ENCODE data around the gene DDOST. TPM values are rescaled to one million over a fixed set of nuclear protein-coding genes. Genes with fewer than 3 reads are reported as not detected.

DDOST gene
- total RNA-seq, 2 experiments from 2014 or later = 96.1 to 101 TPM

- no peaks in the 10 kb centered on the region for H3K4me1 Mint-ChIP-seq (ENCODE audit: low read depth)
- TF ChIP-seq, protein P1, sequence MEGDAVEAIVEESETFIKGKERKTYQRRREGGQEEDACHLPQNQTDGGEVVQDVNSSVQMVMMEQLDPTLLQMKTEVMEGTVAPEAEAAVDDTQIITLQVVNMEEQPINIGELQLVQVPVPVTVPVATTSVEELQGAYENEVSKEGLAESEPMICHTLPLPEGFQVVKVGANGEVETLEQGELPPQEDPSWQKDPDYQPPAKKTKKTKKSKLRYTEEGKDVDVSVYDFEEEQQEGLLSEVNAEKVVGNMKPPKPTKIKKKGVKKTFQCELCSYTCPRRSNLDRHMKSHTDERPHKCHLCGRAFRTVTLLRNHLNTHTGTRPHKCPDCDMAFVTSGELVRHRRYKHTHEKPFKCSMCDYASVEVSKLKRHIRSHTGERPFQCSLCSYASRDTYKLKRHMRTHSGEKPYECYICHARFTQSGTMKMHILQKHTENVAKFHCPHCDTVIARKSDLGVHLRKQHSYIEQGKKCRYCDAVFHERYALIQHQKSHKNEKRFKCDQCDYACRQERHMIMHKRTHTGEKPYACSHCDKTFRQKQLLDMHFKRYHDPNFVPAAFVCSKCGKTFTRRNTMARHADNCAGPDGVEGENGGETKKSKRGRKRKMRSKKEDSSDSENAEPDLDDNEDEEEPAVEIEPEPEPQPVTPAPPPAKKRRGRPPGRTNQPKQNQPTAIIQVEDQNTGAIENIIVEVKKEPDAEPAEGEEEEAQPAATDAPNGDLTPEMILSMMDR (IDR thresholded peaks at IDR 0.05) = no peak
These were observed 34.6 kb downstream of the DDOST start for GRCh38 chr1:20626524-20626923.

GRCh38 chr1:20626098-20626427 is 35.1 kb downstream of the DDOST start:
- no peaks in the 10 kb centered on the region for H3K4me1 Mint-ChIP-seq (ENCODE audit: low read depth)
- H3K36me3 ChIP-seq (ENCODE audit: insufficient read depth, low read length) = no peaks in the 10 kb centered on the region
- intact Hi-C loops (cut with DNase I, micrococcal nuclease) = no loop called here
- TF ChIP-seq, protein P1 (IDR thresholded peaks at IDR 0.05) = no peak
- no peak overlapping the region for H3K27ac Mint-ChIP-seq
- H3K36me3 Mint-ChIP-seq (ENCODE audit: low read depth) = no peaks in the 10 kb centered on the region
- H3K4me3 Mint-ChIP-seq = no peak overlapping the region
- no peaks in the 10 kb centered on the region for H3K9me3 Mint-ChIP-seq
- DNase-seq (no peak), ATAC-seq (ENCODE audit: poor library complexity) (no peak)
- H3K27ac ChIP-seq (ENCODE audit: low read depth in 1 of 2, low read length in 2 of 2) = no peak overlapping the region
- H3K4me1 ChIP-seq (ENCODE audit: insufficient read depth, low read length) = no peaks in the 10 kb centered on the region
- peaks cover 33% of the 10 kb centered on the region for H3K27me3 Mint-ChIP-seq
- H3K9me3 ChIP-seq (ENCODE audit: control insufficient read depth in 1 of 2, insufficient read depth in 1 of 2, low read length in 2 of 2) = no peaks in the 10 kb centered on the region
- H3K4me3 ChIP-seq (ENCODE audit: low read length) = no peak overlapping the region
- peaks cover 0 to under 1% of the 10 kb centered on the region in 2 experiments for H3K27me3 ChIP-seq (ENCODE audit: control insufficient read depth in 1 of 2, insufficient read depth in 2 of 2, low read length in 2 of 2)
- ChIA-PET POLR2A (no interaction called here), CTCF (interaction anchor here (0.6 kb wide), 1 partner anchor 78 kb away, joined by 3 read pairs; no protein-coding TSS in a partner anchor)

More at GRCh38 chr1:20626524-20626923, 34.6 kb downstream of the DDOST start:
- peaks cover 33% of the 10 kb centered on the region for H3K27me3 Mint-ChIP-seq
- ChIA-PET CTCF (no interaction called here), POLR2A (no interaction called here)
- intact Hi-C loops (cut with DNase I, micrococcal nuclease) = no loop called here
- no peak overlapping the region for H3K27ac ChIP-seq (ENCODE audit: low read depth in 1 of 2, low read length in 2 of 2)
- ATAC-seq (ENCODE audit: poor library complexity) (no peak), DNase-seq (no peak)
- H3K4me3 ChIP-seq (ENCODE audit: low read length) = no peak overlapping the region
- no peaks in the 10 kb centered on the region for H3K4me1 ChIP-seq (ENCODE audit: insufficient read depth, low read length)
- H3K4me3 Mint-ChIP-seq = no peak overlapping the region
- no peaks in the 10 kb centered on the region for H3K9me3 Mint-ChIP-seq
- H3K36me3 ChIP-seq (ENCODE audit: insufficient read depth, low read length) = no peaks in the 10 kb centered on the region
- H3K27ac Mint-ChIP-seq = no peak overlapping the region
- H3K9me3 ChIP-seq (ENCODE audit: control insufficient read depth in 1 of 2, insufficient read depth in 1 of 2, low read length in 2 of 2) = no peaks in the 10 kb centered on the region
- no peaks in the 10 kb centered on the region for H3K36me3 Mint-ChIP-seq (ENCODE audit: low read depth)
- peaks cover 0 to 3% of the 10 kb centered on the region in 2 experiments for H3K27me3 ChIP-seq (ENCODE audit: control insufficient read depth in 1 of 2, insufficient read depth in 2 of 2, low read length in 2 of 2)

- CTCF ChIA-PET = interaction anchor here (0.6 kb wide), 1 partner anchor 78 kb away, joined by 3 read pairs; no protein-coding TSS in a partner anchor
- no peak overlapping the region for H3K27ac Mint-ChIP-seq
- H3K9me3 Mint-ChIP-seq = no peaks in the 10 kb centered on the region
- no peak overlapping the region for H3K4me3 Mint-ChIP-seq
- ATAC-seq (ENCODE audit: poor library complexity) (no peak), DNase-seq (no peak)
- intact Hi-C loops (cut with DNase I, micrococcal nuclease) = no loop called here
- H3K27ac ChIP-seq (ENCODE audit: low read depth in 1 of 2, low read length in 2 of 2) = no peak overlapping the region
- H3K4me1 Mint-ChIP-seq (ENCODE audit: low read depth) = no peaks in the 10 kb centered on the region
- TF ChIP-seq, protein P1 (IDR thresholded peaks at IDR 0.05) = no peak
- POLR2A ChIA-PET = no interaction called here
- H3K4me1 ChIP-seq (ENCODE audit: insufficient read depth, low read length) = no peaks in the 10 kb centered on the region
- no peaks in the 10 kb centered on the region for H3K27me3 ChIP-seq (ENCODE audit: control insufficient read depth in 1 of 2, insufficient read depth in 2 of 2, low read length in 2 of 2)
- peaks cover 33% of the 10 kb centered on the region for H3K27me3 Mint-ChIP-seq
- no peaks in the 10 kb centered on the region for H3K9me3 ChIP-seq (ENCODE audit: control insufficient read depth in 1 of 2, insufficient read depth in 1 of 2, low read length in 2 of 2)
- no peak overlapping the region for H3K4me3 ChIP-seq (ENCODE audit: low read length)
- no peaks in the 10 kb centered on the region for H3K36me3 ChIP-seq (ENCODE audit: insufficient read depth, low read length)
- H3K36me3 Mint-ChIP-seq (ENCODE audit: low read depth) = no peaks in the 10 kb centered on the region
These were observed 35.7 kb downstream of the DDOST start for GRCh38 chr1:20625176-20626097.

Data from CD4-positive, alpha-beta T cell (primary cell).